K562 (cell line): ENCODE measurements around the gene TMEM273. TPM values are rescaled to one million over a fixed set of nuclear protein-coding genes. Genes with fewer than 3 reads are reported as not detected.

Experiments used
- FOXP1 ChIP-seq: sonication (generic); formaldehyde crosslinking; IDR thresholded peaks from 2 replicates; pipeline ENCODE4 v1.8.0; 2022; ENCODE audit warnings: mild to moderate bottlenecking, missing genetic modification reagents
- HDAC6 ChIP-seq: IDR thresholded peaks from 2 replicates; pipeline ENCODE4 v1.6.1; 2012; ENCODE audit warnings: low read depth, mild to moderate bottlenecking, control low read depth, inconsistent platforms, low read length, moderate library complexity
- JUND ChIP-seq, 2 experiments: IDR thresholded peaks; 2 replicates in 1 of 2; 3 replicates in 1 of 2; pipeline ENCODE4 v1.6.1; 2011; ENCODE audit warnings: borderline replicate concordance in 2 of 2, low read depth in 2 of 2, low read length in 2 of 2, improper control_type of control experiment in 1 of 2, missing biosample characterization in 1 of 2, missing genetic modification characterization in 1 of 2, missing genetic modification reagents in 1 of 2
- KDM4B ChIP-seq, 2 experiments: fragments of 450-650 bp in 1 of 2; sonication (generic) in 1 of 2; IDR thresholded peaks; 2 replicates each; pipeline ENCODE4 v1.6.1; 2016 to 2017; ENCODE audit warnings: borderline replicate concordance in 2 of 2, antibody characterized with exemption in 1 of 2, low read depth in 1 of 2, mild to moderate bottlenecking in 1 of 2
- LARP7 ChIP-seq: fragments of 450-650 bp; IDR thresholded peaks from 2 replicates; pipeline ENCODE4 v1.6.1; 2016
- MAFF ChIP-seq: IDR thresholded peaks from 2 replicates; pipeline ENCODE4 v1.6.1; 2012; ENCODE audit warnings: low read length, improper control_type of control experiment
- MEIS2 ChIP-seq: fragments of 450-650 bp; IDR thresholded peaks from 2 replicates; pipeline ENCODE4 v1.6.1; 2014; ENCODE audit warnings: mild to moderate bottlenecking; ENCODE audit not compliant: partially characterized antibody
- PKNOX1 ChIP-seq: fragments of 450-650 bp; IDR thresholded peaks from 2 replicates; pipeline ENCODE4 v1.6.1; 2016
- POLR3G ChIP-seq: IDR thresholded peaks from 2 replicates; pipeline ENCODE4 v1.6.1; 2011; ENCODE audit not compliant: insufficient read length, insufficient replicate concordance; ENCODE audit errors: extremely low read depth
- SMARCA5 ChIP-seq: fragments of 450-650 bp; IDR thresholded peaks from 2 replicates; pipeline ENCODE4 v1.6.1; 2016
- SOX6 ChIP-seq: fragments of 450-650 bp; IDR thresholded peaks from 2 replicates; pipeline ENCODE4 v1.6.1; 2014; ENCODE audit warnings: mild to moderate bottlenecking
- ZBED1 ChIP-seq: IDR thresholded peaks from 2 replicates; pipeline ENCODE4 v1.6.1; 2014
- ZMIZ1 ChIP-seq, 2 experiments: fragments of 150-350 bp in 1 of 2; IDR thresholded peaks; 2 replicates each; pipeline ENCODE4 v1.6.1; 2012 to 2016; ENCODE audit warnings: low read depth in 2 of 2, low read length in 2 of 2, mild to moderate bottlenecking in 1 of 2, moderate library complexity in 1 of 2
- ZNF143 ChIP-seq: sonication (generic); formaldehyde crosslinking; IDR thresholded peaks from 2 replicates; pipeline ENCODE4 v1.9.0; 2022; ENCODE audit warnings: mild to moderate bottlenecking, missing genetic modification reagents
- ZNF175 ChIP-seq: fragments of 200-800 bp; sonication (Bioruptor generic); IDR thresholded peaks from 2 replicates; pipeline ENCODE4 v1.6.1; 2016; ENCODE audit warnings: low read depth, mild to moderate bottlenecking, missing genetic modification characterization, missing compliant biosample characterization
- polyA plus RNA-seq, 8 experiments: library from polyadenylated mRNA; depleted of rRNA in 4 of 8; stranded (reverse) in 5 of 8; unstranded in 3 of 8; fragments of >200 nt; fragmentation: Nextera tagmentation in 2 of 8; fragmentation: Illumina TruSeq in 1 of 8; extraction: Ambion mirVana in 2 of 8; extraction: Trizol in 1 of 8; gene quantifications; 2 replicates each; pipeline versions ENCODE4 v1.2.1 to v1.2.3, GENCODE V29; 2011 to 2014; ENCODE audit warnings: inconsistent platforms in 1 of 8, missing spikeins in 1 of 8
- total RNA-seq, 7 experiments: library from RNA; depleted of rRNA in 6 of 7; stranded (reverse); fragments of >200 nt in 6 of 7; fragmentation: Illumina TruSeq in 2 of 7; extraction: Trizol in 2 of 7; gene quantifications; 2 replicates each; pipeline versions ENCODE4 v1.2.1 to v1.2.3, GENCODE V29; 2011 to 2021; ENCODE audit warnings: low replicate concordance in 1 of 7
- TF ChIP-seq, protein P1 (sequence below), 2 experiments: IDR thresholded peaks in 1 of 2; conservative IDR thresholded peaks in 1 of 2; 2 replicates each; pipeline ENCODE4 v1.6.1; 2016; ENCODE audit warnings: low read depth in 2 of 2, mild to moderate bottlenecking in 1 of 2, missing compliant biosample characterization in 1 of 2, missing genetic modification characterization in 1 of 2, moderate library complexity in 1 of 2
- TF ChIP-seq, protein P2 (sequence below): fragments of 250-450 bp; sonication (Bioruptor Pico); IDR thresholded peaks from 2 replicates; pipeline ENCODE4 v1.4.0; 2020; ENCODE audit warnings: mild to moderate bottlenecking

Gene TMEM273
- total and polyA plus RNA-seq, 9 of the 15 experiments (the other 6 are each of a cell fraction or from before 2014, with no cell fraction given), result 39.2 to 131 (median 95.6) TPM

- TF ChIP-seq JUND (IDR thresholded peaks at IDR 0.05; ENCODE audit: borderline replicate concordance, low read depth, low read length) (peak; percentile 40; the same call in 1 of the 2 replicates), JUND (tag; IDR thresholded peaks at IDR 0.05; ENCODE audit: borderline replicate concordance, low read depth, low read length) (no peak; the same call in 2 of the 3 replicates), FOXP1 (CRISPR knock-in tag) (no peak), HDAC6 (no peak), LARP7 (no peak), PKNOX1 (no peak), SOX6 (peak; percentile 51; the same call in 1 of the 2 replicates), KDM4B (IDR thresholded peaks at IDR 0.05; ENCODE audit: borderline replicate concordance in 2 of 2, low read depth in 1 of 2) (no peak), POLR3G (no peak), ZNF175 (CRISPR knock-in tag) (no peak), MEIS2 (no peak), MAFF (peak; percentile 87), SMARCA5 (no peak), ZMIZ1 (IDR thresholded peaks at IDR 0.05; ENCODE audit: low read depth in 2 of 2, low read length in 2 of 2) (no peak), ZBED1 (no peak), ZNF143 (CRISPR knock-in tag) (no peak)
- TF ChIP-seq, protein P1, sequence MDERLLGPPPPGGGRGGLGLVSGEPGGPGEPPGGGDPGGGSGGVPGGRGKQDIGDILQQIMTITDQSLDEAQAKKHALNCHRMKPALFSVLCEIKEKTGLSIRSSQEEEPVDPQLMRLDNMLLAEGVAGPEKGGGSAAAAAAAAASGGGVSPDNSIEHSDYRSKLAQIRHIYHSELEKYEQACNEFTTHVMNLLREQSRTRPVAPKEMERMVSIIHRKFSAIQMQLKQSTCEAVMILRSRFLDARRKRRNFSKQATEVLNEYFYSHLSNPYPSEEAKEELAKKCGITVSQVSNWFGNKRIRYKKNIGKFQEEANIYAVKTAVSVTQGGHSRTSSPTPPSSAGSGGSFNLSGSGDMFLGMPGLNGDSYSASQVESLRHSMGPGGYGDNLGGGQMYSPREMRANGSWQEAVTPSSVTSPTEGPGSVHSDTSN (CRISPR knock-in tag; IDR thresholded peaks at IDR 0.05; ENCODE audit: low read depth), result no peak
- TF ChIP-seq, protein P1 (tag; conservative IDR thresholded peaks at IDR 0.05; ENCODE audit: low read depth), result 0 out of 2 replicates have a peak, but pooled peaks have one; percentile 5
- TF ChIP-seq, protein P2, sequence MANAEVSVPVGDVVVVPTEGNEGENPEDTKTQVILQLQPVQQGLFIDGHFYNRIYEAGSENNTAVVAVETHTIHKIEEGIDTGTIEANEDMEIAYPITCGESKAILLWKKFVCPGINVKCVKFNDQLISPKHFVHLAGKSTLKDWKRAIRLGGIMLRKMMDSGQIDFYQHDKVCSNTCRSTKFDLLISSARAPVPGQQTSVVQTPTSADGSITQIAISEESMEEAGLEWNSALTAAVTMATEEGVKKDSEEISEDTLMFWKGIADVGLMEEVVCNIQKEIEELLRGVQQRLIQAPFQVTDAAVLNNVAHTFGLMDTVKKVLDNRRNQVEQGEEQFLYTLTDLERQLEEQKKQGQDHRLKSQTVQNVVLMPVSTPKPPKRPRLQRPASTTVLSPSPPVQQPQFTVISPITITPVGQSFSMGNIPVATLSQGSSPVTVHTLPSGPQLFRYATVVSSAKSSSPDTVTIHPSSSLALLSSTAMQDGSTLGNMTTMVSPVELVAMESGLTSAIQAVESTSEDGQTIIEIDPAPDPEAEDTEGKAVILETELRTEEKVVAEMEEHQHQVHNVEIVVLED (CRISPR knock-in tag), result no peak
Measured at GRCh38 chr10:49174261-49174925, 13.8 kb downstream of the TMEM273 start (continued).
